ENCODE measurements around the gene MPPED2. TPM values are rescaled to one million over a fixed set of nuclear protein-coding genes. Genes with fewer than 3 reads are reported as not detected.

MPPED2 gene
- polyA plus RNA-seq, 1 donor (not counting 4 experiments of a cell fraction or from before 2014, with no cell fraction given): not detected

DNA sequence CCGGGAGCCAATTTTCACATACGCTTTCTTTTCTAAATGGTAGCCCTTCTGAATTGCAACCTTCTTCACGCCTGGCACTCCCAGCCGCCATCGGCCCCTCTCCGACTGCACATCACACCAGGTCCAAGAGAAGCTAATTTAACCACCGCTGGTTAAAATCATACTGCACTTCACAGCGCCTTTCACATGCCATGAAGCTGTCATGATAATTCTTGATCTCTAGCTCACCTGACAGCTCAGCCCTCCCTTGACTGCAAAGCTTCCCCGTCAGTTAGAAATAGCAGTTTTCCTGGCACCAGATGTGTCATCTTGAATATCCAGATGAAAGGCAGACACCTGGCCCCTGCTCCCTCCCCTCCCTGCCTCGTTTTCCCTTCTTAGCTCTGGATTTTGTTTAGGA lies 161.8 kb downstream of the MPPED2 start:
- Histone ChIP-seq H3K9ac (ENCODE audit: control insufficient read depth, extremely low read depth, insufficient read depth, low read length) (no peak overlapping the region), H3K27ac (ENCODE audit: control insufficient read depth, insufficient read depth, low read length) (no peak overlapping the region), H3K4me2 (ENCODE audit: control insufficient read depth, extremely low read depth, insufficient read depth, low read depth, low read length) (no peak overlapping the region), H3K4me1 (ENCODE audit: control insufficient read depth, extremely low read depth, insufficient read depth, low read length) (no peaks in the 10 kb centered on the region), H3K9me3 (ENCODE audit: control insufficient read depth, low read depth, low read length) (no peaks in the 10 kb centered on the region), H3K4me3 (ENCODE audit: control insufficient read depth in 2 of 3, extremely low read depth in 1 of 3, insufficient read depth in 2 of 3, low read depth in 1 of 3, low read length in 3 of 3) (no peak overlapping the region), H3K9me1 (ENCODE audit: control insufficient read depth, extremely low read depth, insufficient read depth, low read length) (no peaks in the 10 kb centered on the region), H3K79me2 (ENCODE audit: control insufficient read depth, insufficient read depth, low read length) (no peaks in the 10 kb centered on the region), H3K27me3 (ENCODE audit: control insufficient read depth, extremely low read depth, insufficient read depth, low read length) (peaks cover 8% of the 10 kb centered on the region), H4K20me1 (ENCODE audit: control insufficient read depth, extremely low read depth, insufficient read depth, low read length) (no peaks in the 10 kb centered on the region), H3K36me3 (ENCODE audit: control insufficient read depth in 2 of 2, extremely low read depth in 1 of 2, insufficient read depth in 2 of 2, low read length in 2 of 2) (no peaks in the 10 kb centered on the region), H2AFZ (ENCODE audit: control insufficient read depth, low read length) (no peak overlapping the region)
- dilution Hi-C loops (cut with MboI; ENCODE audit: extremely low pct_ligation_motif_present, low sequenced_read_pairs): no loop called here
- DNase-seq (ENCODE audit: low read depth, low spot score) (no peak), FAIRE-seq (no peak)
- no peak for TF ChIP-seq EZH2 (IDR thresholded peaks at IDR 0.05; ENCODE audit: low read length)
- TF ChIP-seq, protein P1, sequence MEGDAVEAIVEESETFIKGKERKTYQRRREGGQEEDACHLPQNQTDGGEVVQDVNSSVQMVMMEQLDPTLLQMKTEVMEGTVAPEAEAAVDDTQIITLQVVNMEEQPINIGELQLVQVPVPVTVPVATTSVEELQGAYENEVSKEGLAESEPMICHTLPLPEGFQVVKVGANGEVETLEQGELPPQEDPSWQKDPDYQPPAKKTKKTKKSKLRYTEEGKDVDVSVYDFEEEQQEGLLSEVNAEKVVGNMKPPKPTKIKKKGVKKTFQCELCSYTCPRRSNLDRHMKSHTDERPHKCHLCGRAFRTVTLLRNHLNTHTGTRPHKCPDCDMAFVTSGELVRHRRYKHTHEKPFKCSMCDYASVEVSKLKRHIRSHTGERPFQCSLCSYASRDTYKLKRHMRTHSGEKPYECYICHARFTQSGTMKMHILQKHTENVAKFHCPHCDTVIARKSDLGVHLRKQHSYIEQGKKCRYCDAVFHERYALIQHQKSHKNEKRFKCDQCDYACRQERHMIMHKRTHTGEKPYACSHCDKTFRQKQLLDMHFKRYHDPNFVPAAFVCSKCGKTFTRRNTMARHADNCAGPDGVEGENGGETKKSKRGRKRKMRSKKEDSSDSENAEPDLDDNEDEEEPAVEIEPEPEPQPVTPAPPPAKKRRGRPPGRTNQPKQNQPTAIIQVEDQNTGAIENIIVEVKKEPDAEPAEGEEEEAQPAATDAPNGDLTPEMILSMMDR (optimal IDR thresholded peaks at IDR 0.05 in 1 of 3, IDR thresholded peaks at IDR 0.05 in 1 of 3, conservative IDR thresholded peaks at IDR 0.05 in 1 of 3; ENCODE audit: extremely low read depth in 1 of 3, insufficient read depth in 2 of 3, low read length in 3 of 3): no peak

DNA sequence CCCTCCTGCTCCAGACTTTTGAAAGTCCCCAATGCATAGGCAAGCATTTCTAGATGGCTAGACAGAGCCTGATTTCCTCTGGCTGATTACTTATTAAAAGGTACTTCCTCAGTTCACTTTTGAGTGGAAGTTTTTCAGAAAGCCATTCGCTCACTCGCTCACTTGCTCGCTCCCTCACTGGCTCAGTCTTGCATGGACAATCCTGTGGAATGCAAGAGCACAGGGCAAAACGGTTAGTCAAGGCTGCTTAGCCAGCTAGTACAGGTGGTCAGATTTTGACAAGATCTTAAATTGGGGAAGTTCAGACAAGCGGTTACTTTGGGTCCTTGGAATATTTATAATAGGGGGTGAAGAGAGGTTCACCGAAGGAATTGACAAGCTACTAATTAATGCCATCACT lies 162.3 kb downstream of the MPPED2 start:
- H3K9me3 ChIP-seq (ENCODE audit: control insufficient read depth, low read depth, low read length): no peaks in the 10 kb centered on the region
- TF ChIP-seq, protein P1 (optimal IDR thresholded peaks at IDR 0.05 in 1 of 3, IDR thresholded peaks at IDR 0.05 in 1 of 3, conservative IDR thresholded peaks at IDR 0.05 in 1 of 3; ENCODE audit: extremely low read depth in 1 of 3, insufficient read depth in 2 of 3, low read length in 3 of 3): no peak
- TF ChIP-seq EZH2 (IDR thresholded peaks at IDR 0.05; ENCODE audit: low read length): no peak
- no peak overlapping the region for H2AFZ ChIP-seq (ENCODE audit: control insufficient read depth, low read length)
- no peak for FAIRE-seq
- H3K79me2 ChIP-seq (ENCODE audit: control insufficient read depth, insufficient read depth, low read length): no peaks in the 10 kb centered on the region
- no peaks in the 10 kb centered on the region for H4K20me1 ChIP-seq (ENCODE audit: control insufficient read depth, extremely low read depth, insufficient read depth, low read length)
- H3K27me3 ChIP-seq (ENCODE audit: control insufficient read depth, extremely low read depth, insufficient read depth, low read length): peaks cover 8% of the 10 kb centered on the region
- H3K9ac ChIP-seq (ENCODE audit: control insufficient read depth, extremely low read depth, insufficient read depth, low read length): no peak overlapping the region
- dilution Hi-C loops (cut with MboI; ENCODE audit: extremely low pct_ligation_motif_present, low sequenced_read_pairs): no loop called here
- no peak overlapping the region for H3K4me3 ChIP-seq (ENCODE audit: control insufficient read depth in 2 of 3, extremely low read depth in 1 of 3, insufficient read depth in 2 of 3, low read depth in 1 of 3, low read length in 3 of 3)
- DNase-seq (ENCODE audit: low read depth, low spot score): no peak
- no peaks in the 10 kb centered on the region for H3K4me1 ChIP-seq (ENCODE audit: control insufficient read depth, extremely low read depth, insufficient read depth, low read length)
- H3K27ac ChIP-seq (ENCODE audit: control insufficient read depth, insufficient read depth, low read length): no peak overlapping the region
- H3K4me2 ChIP-seq (ENCODE audit: control insufficient read depth, extremely low read depth, insufficient read depth, low read depth, low read length): no peak overlapping the region
- no peaks in the 10 kb centered on the region for H3K36me3 ChIP-seq (ENCODE audit: control insufficient read depth in 2 of 2, extremely low read depth in 1 of 2, insufficient read depth in 2 of 2, low read length in 2 of 2)
- no peaks in the 10 kb centered on the region for H3K9me1 ChIP-seq (ENCODE audit: control insufficient read depth, extremely low read depth, insufficient read depth, low read length)

Measured in keratinocyte (primary cell).